Fibroblast of pulmonary artery (primary cell): ENCODE data around the gene STK40.

Experiments used
- DNase-seq: peaks from one replicate; pipeline ENCODE4 v3.0.0-alpha.2; 2010; ENCODE audit warnings: low read depth
- H3K4me3 ChIP-seq: replicated peaks from 2 replicates; pipeline ENCODE4 v1.5.1; 2011; ENCODE audit warnings: low read depth, mild to moderate bottlenecking, control low read depth, low read length, moderate library complexity
- CTCF ChIP-seq: IDR thresholded peaks from 2 replicates; pipeline ENCODE4 v1.5.1; 2011; ENCODE audit warnings: mild to moderate bottlenecking, control low read depth, low read length, inconsistent platforms; ENCODE audit errors: missing control alignments

The STK40 gene

GRCh38 chr1:36380782-36381181 lies 4.9 kb downstream of the STK40 start:
- H3K4me3 ChIP-seq: no peak overlapping the region
- no peak for DNase-seq
- TF ChIP-seq CTCF: no peak

GRCh38 chr1:36380143-36380619 lies 5.5 kb downstream of the STK40 start:
- H3K4me3 ChIP-seq: no peak overlapping the region
- TF ChIP-seq CTCF: no peak
- no peak for DNase-seq

- DNase-seq: no peak
- no peak overlapping the region for H3K4me3 ChIP-seq
- no peak for TF ChIP-seq CTCF
These were observed 7.8 kb downstream of the STK40 start for GRCh38 chr1:36377791-36378492.

GRCh38 chr1:36372617-36373016 lies 13.1 kb downstream of the STK40 start:
- no peak for TF ChIP-seq CTCF
- no peak for DNase-seq

GRCh38 chr1:36369061-36369861 lies 16.5 kb downstream of the STK40 start:
- DNase-seq: peak; percentile 69
- TF ChIP-seq CTCF: peak; percentile 88
- no peak overlapping the region for H3K4me3 ChIP-seq

More at GRCh38 chr1:36372617-36373016, 13.1 kb downstream of the STK40 start:
- no peak overlapping the region for H3K4me3 ChIP-seq

GRCh38 chr1:36367798-36368197 lies 17.9 kb downstream of the STK40 start:
- DNase-seq: no peak
- no peak overlapping the region for H3K4me3 ChIP-seq
- TF ChIP-seq CTCF: no peak
